Measurements from ENCODE around the gene MT1X. TPM values are rescaled to one million over a fixed set of nuclear protein-coding genes. Genes with fewer than 3 reads are reported as not detected.

MT1X gene
- total RNA-seq, 1 donor from 2014 or later = 19.6 TPM

DNA sequence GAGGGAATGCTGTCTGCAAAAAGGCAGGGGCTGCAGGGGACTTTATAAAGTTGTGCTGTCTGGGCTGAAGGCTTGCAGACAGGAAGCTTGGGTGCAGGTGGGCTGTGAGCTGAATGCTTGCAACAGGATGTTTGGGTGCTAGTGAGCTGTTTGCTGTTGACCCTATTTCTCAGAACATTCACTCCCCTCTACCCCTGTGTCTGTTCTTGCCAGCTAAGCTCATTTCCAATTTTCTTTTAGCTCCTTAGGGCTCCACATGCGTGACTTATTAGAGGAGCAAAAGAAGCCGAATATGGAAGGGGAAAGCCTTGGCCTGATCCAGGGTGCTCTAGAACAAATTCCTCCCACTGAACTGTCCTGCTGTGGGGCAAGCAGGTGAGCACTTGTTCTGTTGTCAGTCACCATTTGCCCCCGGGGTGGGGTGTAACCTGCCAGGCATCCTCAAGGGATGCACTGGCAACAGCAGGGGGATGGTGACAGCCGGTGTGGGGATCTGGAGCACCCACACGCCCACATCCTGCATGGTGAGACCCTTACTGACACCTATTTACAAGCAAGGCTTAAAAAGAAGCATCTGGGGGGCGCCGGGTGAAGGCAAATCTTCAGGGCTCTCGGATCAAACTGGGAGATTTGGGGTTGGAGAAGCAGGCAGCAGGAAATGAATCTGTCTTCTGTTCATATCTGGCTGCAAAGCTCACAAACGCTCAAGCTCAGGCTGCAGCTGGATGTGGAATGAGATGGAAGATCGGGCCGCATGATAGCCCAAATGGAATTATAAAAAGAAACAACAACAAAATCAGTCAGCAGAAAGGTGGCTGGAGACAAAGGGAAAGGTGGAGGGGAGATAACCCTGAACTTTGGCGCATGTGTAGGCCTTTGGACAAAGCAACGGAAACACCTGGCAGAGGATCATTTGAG is 26.5 kb downstream of the MT1X start:
- no peak for DNase-seq (ENCODE audit: low read depth)
- TF ChIP-seq CTCF (IDR thresholded peaks at IDR 0.05; ENCODE audit: insufficient read depth, low read length, poor library complexity, severe bottlenecking) = no peak
- Histone ChIP-seq H3K36me3 (ENCODE audit: control insufficient read depth, insufficient read depth, low read length) (no peaks in the 10 kb centered on the region), H3K4me3 (ENCODE audit: low read depth, low read length) (no peak overlapping the region), H3K27me3 (ENCODE audit: control insufficient read depth, insufficient read depth, low read length) (no peaks in the 10 kb centered on the region)

GRCh38 chr16:56709443-56710040 is 27.3 kb downstream of the MT1X start:
- no peaks in the 10 kb centered on the region for H3K27me3 ChIP-seq (ENCODE audit: control insufficient read depth, insufficient read depth, low read length)
- no peak for DNase-seq (ENCODE audit: low read depth)
- no peak for TF ChIP-seq CTCF (IDR thresholded peaks at IDR 0.05; ENCODE audit: insufficient read depth, low read length, poor library complexity, severe bottlenecking)
- no peaks in the 10 kb centered on the region for H3K36me3 ChIP-seq (ENCODE audit: control insufficient read depth, insufficient read depth, low read length)
- no peak overlapping the region for H3K4me3 ChIP-seq (ENCODE audit: low read depth, low read length)

DNA sequence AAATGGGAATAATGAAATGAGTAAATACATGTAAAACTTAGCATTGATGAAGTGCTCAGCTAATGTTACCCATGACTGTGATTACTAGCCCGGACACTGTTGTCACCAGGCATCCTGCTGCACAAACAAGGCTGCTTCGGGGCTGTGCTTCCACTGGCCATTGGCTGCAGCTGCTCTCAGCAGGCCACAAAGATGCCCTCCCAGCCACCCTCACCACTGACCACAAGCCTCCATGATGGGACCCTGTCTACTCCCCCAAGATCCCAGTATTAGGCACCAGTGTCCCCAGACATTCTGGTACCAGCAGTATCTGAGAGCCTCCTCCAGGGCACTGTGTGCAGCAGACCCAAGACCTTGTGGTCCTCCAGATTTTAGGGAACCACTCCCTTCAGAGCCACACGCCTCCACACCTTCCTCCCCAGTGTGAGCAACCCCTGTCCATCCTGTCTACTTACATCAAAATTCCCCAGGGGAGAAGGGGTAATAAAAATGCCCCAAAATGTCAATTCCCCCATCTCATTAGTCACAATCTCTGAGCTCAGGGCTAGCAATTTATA is 28.0 kb downstream of the MT1X start:
- Histone ChIP-seq H3K4me3 (ENCODE audit: low read depth, low read length) (no peak overlapping the region), H3K27me3 (ENCODE audit: control insufficient read depth, insufficient read depth, low read length) (no peaks in the 10 kb centered on the region), H3K36me3 (ENCODE audit: control insufficient read depth, insufficient read depth, low read length) (no peaks in the 10 kb centered on the region)
- no peak for TF ChIP-seq CTCF (IDR thresholded peaks at IDR 0.05; ENCODE audit: insufficient read depth, low read length, poor library complexity, severe bottlenecking)
- no peak for DNase-seq (ENCODE audit: low read depth)

DNA sequence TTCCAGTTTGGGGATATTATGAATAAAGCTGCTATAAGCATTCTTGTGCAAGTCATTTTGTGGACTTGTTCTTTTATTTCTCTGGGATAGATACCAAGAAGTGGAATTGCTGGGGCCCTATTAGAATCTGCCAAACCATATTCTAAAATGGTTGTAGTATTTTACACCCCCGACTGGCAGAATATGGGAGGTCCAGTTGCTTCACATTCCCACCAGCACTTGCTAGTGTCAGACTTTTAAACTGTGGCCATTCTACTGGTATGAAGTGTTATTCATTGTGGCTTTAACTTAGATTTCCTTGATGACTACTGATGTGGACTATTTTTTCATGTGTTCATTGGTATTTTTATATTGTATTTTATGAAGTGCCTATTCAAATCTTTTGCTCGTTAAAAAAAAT is 29.6 kb downstream of the MT1X start:
- no peak for TF ChIP-seq CTCF (IDR thresholded peaks at IDR 0.05; ENCODE audit: insufficient read depth, low read length, poor library complexity, severe bottlenecking)
- Histone ChIP-seq H3K4me3 (ENCODE audit: low read depth, low read length) (no peak overlapping the region), H3K36me3 (ENCODE audit: control insufficient read depth, insufficient read depth, low read length) (no peaks in the 10 kb centered on the region), H3K27me3 (ENCODE audit: control insufficient read depth, insufficient read depth, low read length) (no peaks in the 10 kb centered on the region)
- DNase-seq (ENCODE audit: low read depth) = no peak

DNA sequence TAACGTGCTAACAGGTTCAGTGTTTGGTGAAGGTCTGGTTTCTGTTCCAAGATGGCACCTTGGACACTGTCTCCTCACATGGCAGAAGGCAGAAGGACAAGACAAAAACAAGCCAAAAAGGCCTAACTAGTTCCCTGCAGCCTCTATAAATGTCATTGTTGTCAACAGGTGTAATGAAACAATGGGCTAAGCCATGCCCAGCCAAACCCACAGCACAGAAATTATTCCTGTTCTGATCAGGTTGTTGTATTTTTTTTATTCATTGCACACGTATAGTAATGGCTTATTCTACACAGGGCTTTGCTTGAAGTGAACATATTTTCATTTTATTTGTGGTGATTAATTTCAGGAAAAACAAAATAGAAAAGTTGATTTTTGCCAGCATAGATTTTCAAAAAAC is 31.5 kb downstream of the MT1X start:
- TF ChIP-seq CTCF (IDR thresholded peaks at IDR 0.05; ENCODE audit: insufficient read depth, low read length, poor library complexity, severe bottlenecking) = no peak
- no peak overlapping the region for H3K4me3 ChIP-seq (ENCODE audit: low read depth, low read length)
- H3K27me3 ChIP-seq (ENCODE audit: control insufficient read depth, insufficient read depth, low read length) = no peaks in the 10 kb centered on the region
- DNase-seq (ENCODE audit: low read depth) = no peak
- no peaks in the 10 kb centered on the region for H3K36me3 ChIP-seq (ENCODE audit: control insufficient read depth, insufficient read depth, low read length)
